CD1c-positive myeloid dendritic cell (primary cell): Measurements from ENCODE around the gene TNFAIP2.
"Not testable (repeated sequence)": the region's sequence is repeated elsewhere in the genome, so short reads cannot be mapped to it uniquely, and the experiment has no call there.

Experiments
- DNase-seq: peaks from one replicate; pipeline ENCODE4 v3.0.0-alpha.2; 2016; ENCODE audit errors: extremely low spot score

Gene TNFAIP2

GRCh38 chr14:103107941-103108748 lies 15.1 kb upstream of the TNFAIP2 start:
- no peak for DNase-seq

- DNase-seq, result peak; percentile 46
Observed at GRCh38 chr14:103108749-103109207, 14.5 kb upstream of the TNFAIP2 start.

- DNase-seq, result no peak
Observed at GRCh38 chr14:103109535-103110441, 13.5 kb upstream of the TNFAIP2 start.

GRCh38 chr14:103110681-103111231 lies 12.5 kb upstream of the TNFAIP2 start:
- no peak for DNase-seq

- DNase-seq, result no peak
Observed at GRCh38 chr14:103111232-103111868, 11.9 kb upstream of the TNFAIP2 start.

DNA sequence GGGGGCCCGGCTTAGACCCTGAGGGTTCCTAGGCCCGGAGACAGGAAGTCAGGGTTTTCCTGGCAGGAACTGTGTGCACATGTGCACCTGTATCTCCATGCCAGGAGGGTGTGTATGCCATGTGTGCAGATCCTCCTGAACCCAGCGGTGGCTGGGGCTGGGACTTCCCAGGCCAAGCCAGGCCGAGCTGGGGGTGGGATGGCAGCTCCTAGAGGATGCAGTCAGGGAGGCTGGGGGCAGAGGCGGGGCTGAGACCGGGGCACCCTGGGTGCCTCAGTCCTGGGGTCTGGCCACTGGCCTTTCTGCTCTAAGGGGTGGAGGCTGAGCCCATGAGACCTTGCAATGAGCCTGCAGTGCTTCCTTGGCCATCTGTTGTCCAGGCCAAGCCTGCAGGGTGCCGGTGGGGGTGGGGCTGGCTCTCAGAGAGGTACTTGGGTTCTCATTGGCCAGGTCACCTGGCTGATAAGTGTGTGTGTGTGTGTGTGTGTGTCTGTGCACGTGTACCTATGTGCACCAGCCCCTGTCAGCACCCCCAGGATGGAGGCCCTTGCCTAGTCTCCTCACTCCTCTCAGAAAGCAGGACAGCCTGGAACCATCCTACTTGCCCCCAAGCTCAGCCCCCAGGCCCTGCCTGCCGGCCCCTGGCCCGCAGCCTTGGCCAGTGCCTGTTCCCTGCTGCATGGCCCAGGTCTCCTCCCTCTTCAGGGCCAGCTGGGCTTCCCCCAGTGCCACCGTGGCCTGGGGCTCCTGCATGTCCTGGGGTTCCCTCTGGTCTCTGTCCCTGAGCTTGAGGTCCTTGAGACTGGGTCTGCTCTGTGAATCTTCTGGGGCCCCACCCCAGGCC lies 10.6 kb upstream of the TNFAIP2 start:
- no peak for DNase-seq

DNA sequence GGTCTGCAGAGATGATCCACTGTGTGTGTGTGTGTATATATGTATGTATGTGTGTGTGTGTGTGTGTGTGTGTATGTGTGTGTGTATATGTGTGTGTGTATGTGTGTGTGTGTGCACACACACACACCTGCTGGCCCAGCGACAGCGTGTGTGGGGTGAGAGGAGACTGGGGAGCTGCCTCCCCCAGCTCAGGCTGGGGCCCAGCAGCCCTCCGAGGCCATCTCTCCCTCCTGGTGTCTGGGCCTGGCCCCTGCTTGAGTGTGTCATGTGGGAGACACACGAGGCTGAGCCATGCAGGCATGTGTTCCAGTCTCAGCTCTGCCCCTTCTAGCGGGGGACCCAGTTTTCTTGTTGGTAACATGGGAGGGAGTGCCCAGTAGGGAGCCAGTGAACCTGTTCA lies 10.0 kb upstream of the TNFAIP2 start:
- no peak for DNase-seq

- DNase-seq, result no peak
Observed at GRCh38 chr14:103113774-103114173, 9.5 kb upstream of the TNFAIP2 start.

GRCh38 chr14:103115086-103115679 lies 8.1 kb upstream of the TNFAIP2 start:
- not testable (repeated sequence) for DNase-seq

DNA sequence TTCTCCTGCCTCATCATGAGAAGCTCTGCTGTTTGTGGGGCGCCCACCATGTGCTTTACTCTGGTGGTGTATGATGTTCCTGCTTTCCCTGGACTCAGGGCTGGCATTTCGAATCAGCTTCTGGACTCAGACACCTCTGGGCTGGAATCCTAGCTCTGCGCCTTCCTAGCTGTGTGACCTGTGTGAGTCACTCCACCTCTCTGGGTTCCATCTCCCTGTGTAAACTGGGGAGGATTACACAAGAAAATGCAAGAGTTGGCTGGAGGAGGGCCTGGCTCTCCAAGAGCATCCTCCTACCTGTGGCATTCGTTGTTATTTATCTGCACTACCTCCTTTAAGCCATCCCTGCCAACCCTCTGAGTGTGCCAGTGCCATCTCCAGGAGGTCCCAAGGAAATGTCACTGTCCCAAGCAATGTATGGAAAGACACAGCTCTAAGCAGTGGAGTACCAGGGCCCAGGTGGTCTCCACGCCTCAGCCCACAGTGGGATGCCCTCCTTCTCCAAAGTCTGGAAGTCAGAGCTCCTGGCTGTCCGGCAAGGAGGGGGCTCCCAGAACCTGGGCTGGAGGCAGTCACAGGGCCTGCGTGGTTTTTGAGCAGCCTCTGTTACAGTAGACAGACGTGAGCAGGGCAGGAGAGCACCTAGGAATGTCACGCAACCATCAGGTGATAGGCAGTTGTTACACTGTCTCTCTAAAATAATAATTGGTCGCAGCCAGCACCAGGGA lies 7.3 kb upstream of the TNFAIP2 start:
- no peak for DNase-seq

- DNase-seq, result no peak
Observed at GRCh38 chr14:103116636-103117035, 6.6 kb upstream of the TNFAIP2 start.

DNA sequence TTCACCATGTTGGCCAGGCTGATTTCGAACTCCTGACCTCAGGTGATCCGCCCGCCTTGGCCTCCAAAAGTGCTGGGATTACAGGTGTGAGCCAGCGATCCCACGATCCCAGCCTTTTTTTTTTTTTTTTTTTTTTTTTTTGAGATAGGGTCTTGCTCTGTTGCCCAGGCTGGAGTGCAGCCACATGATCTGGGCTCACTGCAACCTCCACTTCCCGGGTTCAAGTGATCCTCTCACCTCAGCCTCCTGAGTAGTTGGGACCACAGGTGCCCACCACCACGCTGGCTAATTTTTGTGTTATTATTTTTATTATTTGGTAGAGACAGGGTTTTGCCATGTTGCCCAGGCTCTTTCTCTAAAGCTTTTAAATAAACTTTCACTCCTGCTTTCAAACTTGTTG lies 5.8 kb upstream of the TNFAIP2 start:
- DNase-seq, result not testable (repeated sequence)

- peak; percentile 83 for DNase-seq
Observed at GRCh38 chr14:103118018-103118662, 5.1 kb upstream of the TNFAIP2 start.

- DNase-seq, result peak; percentile 94
Observed at GRCh38 chr14:103118663-103119404, 4.4 kb upstream of the TNFAIP2 start.

GRCh38 chr14:103119527-103119926 lies 3.7 kb upstream of the TNFAIP2 start:
- DNase-seq, result not testable (repeated sequence)

DNA sequence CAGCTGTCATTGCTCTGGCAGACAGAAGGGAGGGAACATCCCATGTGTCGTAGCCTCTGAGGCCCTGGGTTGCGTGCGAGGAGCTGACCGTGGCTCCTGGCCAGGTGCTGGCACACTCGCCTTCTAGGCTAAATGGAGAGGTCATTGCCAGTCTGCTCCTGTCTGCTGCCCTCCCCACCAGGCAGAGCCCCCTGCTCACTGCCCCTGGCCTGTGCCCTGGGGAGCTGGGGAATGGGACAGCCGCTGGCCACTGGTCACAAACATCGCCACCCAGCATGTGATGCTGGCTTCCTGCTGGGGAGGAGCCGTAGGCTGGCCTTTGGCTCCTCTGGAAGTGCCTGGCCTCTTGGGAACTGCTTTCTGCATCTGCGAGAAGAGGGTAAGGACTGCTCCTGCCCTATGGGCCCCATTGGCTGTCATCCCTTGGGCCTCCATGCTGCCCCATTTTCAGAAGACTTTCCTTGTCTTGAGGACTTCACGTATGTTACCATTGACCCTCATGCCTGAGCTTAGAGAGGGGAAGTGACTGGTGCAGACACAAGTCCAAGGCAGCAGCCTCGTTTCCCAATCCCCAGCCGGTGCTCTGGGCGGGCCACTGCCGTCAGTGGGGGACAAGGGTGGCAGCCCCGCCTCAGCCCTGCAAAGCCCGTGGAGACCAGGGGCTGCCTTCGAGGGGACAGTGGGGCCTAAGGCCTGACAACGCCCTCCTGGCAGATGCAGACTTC lies 2.0 kb upstream of the TNFAIP2 start:
- DNase-seq, result peak; percentile 86

- peak; percentile 83 for DNase-seq
Observed at GRCh38 chr14:103121846-103122584, 1.2 kb upstream of the TNFAIP2 start.
